GM12878 (cell line): ENCODE results near the gene CNDP1. TPM values are rescaled to one million over a fixed set of nuclear protein-coding genes. Genes with fewer than 3 reads are reported as not detected.
A peak's percentile ranks its signal among the peaks of the same experiment; 100 is the strongest.

Experiments
- ATAC-seq: fragments of 200-7000 bp; cut with Tn5 transposase; 3 replicates; pipeline ENCODE4 v1.9.1; 2020; ENCODE audit warnings: mild to moderate bottlenecking, moderate library complexity
- BruUV-seq: library from RNA; stranded (reverse); fragments of 400-500 nt; replicated peaks from 2 replicates; lab custom pipeline; 2021; lab: Mats Ljungman, UMichigan
- CTCF ChIA-PET: fragments of 300-600 bp; sonication (Branson Sonifier 250); formaldehyde crosslinking; extraction: SDS; loops from one replicate; lab custom pipeline; 2021; ENCODE audit warnings: inconsistent platforms; lab: Yijun Ruan, JAX
- POLR2A ChIA-PET: fragments of 350-600 bp; formaldehyde crosslinking; extraction: SDS; loops from one replicate; lab custom pipeline; 2021; ENCODE audit warnings: inconsistent platforms; lab: Charles Lee
- RAD21 ChIA-PET: fragments of 300-600 bp; sonication (Branson Sonifier 250); formaldehyde crosslinking; loops from one replicate; lab custom pipeline; 2023; ENCODE audit warnings: antibody characterized with exemption; ENCODE audit not compliant: unreplicated experiment; lab: Charles Lee
- SMC1A ChIA-PET: fragments of 300-600 bp; sonication (Branson Sonifier 250); formaldehyde crosslinking; loops from one replicate; lab custom pipeline; 2023; ENCODE audit not compliant: unreplicated experiment, uncharacterized antibody; lab: Charles Lee
- DNase-seq: peaks from one replicate; pipeline ENCODE4 v3.0.0-alpha.2; 2011; ENCODE audit warnings: low read depth, low spot score
- FAIRE-seq: peaks from 3 replicates; lab custom pipeline; 2011; peaks lifted over from hg19 to GRCh38; lab: Jason Lieb, UNC
- H2AFZ ChIP-seq: 2 replicates; pipeline ENCODE4 v1.6.0; 2011; ENCODE audit warnings: low read depth, low read length, control low read depth; ENCODE audit not compliant: control insufficient read depth
- H3K27ac ChIP-seq: 2 replicates; pipeline ENCODE4 v1.5.1; 2011; ENCODE audit warnings: control low read depth; ENCODE audit not compliant: control insufficient read depth, insufficient read depth
- H3K27me3 ChIP-seq, 2 experiments: replicated peaks in 1 of 2; 2 replicates each; pipeline versions ENCODE4 v1.6.0 to v1.6.1; 2011; ENCODE audit warnings: low read length in 1 of 2; ENCODE audit not compliant: control insufficient read depth in 2 of 2, insufficient read depth in 2 of 2
- H3K36me3 ChIP-seq, 2 experiments: 2 replicates each; pipeline ENCODE4 v1.5.1; 2011; ENCODE audit warnings: low read length in 1 of 2; ENCODE audit not compliant: control insufficient read depth in 2 of 2, insufficient read depth in 2 of 2
- H3K4me1 ChIP-seq: 2 replicates; pipeline ENCODE4 v1.6.1; 2011; ENCODE audit warnings: mild to moderate bottlenecking, low read length, moderate library complexity, mixed read lengths; ENCODE audit not compliant: control insufficient read depth, insufficient read depth
- H3K4me2 ChIP-seq: 2 replicates; pipeline ENCODE4 v1.6.0; 2011; ENCODE audit warnings: control low read depth; ENCODE audit not compliant: control insufficient read depth, insufficient read depth
- H3K4me3 ChIP-seq: fragments of 200-600 bp; sonication (generic); 2 replicates; pipeline ENCODE4 v1.5.1; 2016
- H3K79me2 ChIP-seq: 2 replicates; pipeline ENCODE4 v1.6.0; 2011; ENCODE audit warnings: low read length; ENCODE audit not compliant: control insufficient read depth, insufficient read depth
- H3K9ac ChIP-seq: 2 replicates; pipeline ENCODE4 v1.8.0; 2011; ENCODE audit warnings: low read length, control low read depth, mixed read lengths; ENCODE audit not compliant: control insufficient read depth, insufficient read depth
- H3K9me3 ChIP-seq: replicated peaks from 3 replicates; pipeline ENCODE4 v1.5.1; 2011; ENCODE audit warnings: mild to moderate bottlenecking, low read length; ENCODE audit not compliant: control insufficient read depth, insufficient read depth
- H4K20me1 ChIP-seq: 2 replicates; pipeline ENCODE4 v1.6.0; 2011; ENCODE audit not compliant: control insufficient read depth, insufficient read depth
- HDAC6 ChIP-seq: fragments of 200-600 bp; sonication (generic); IDR thresholded peaks from one replicate; pipeline ENCODE4 v1.8.0; 2017; ENCODE audit warnings: antibody characterized with exemption; ENCODE audit not compliant: unreplicated experiment
- KLF5 ChIP-seq: fragments of 450-650 bp; IDR thresholded peaks from 2 replicates; pipeline ENCODE4 v1.6.1; 2014; ENCODE audit warnings: mild to moderate bottlenecking; ENCODE audit not compliant: partially characterized antibody
- MEF2A ChIP-seq: IDR thresholded peaks from 2 replicates; pipeline ENCODE4 v1.6.1; 2011; ENCODE audit warnings: low read depth, mild to moderate bottlenecking, low read length, moderate library complexity; ENCODE audit not compliant: insufficient read depth
- NFYB ChIP-seq: IDR thresholded peaks from 2 replicates; pipeline ENCODE4 v1.6.1; 2011; ENCODE audit warnings: low read depth, mild to moderate bottlenecking, low read length, improper control_type of control experiment, moderate library complexity; ENCODE audit not compliant: insufficient read depth
- NR2C1 ChIP-seq: fragments of 450-650 bp; IDR thresholded peaks from 2 replicates; pipeline ENCODE4 v1.6.1; 2017; ENCODE audit warnings: antibody characterized with exemption, mild to moderate bottlenecking, moderate library complexity
- POU2F2 ChIP-seq: IDR thresholded peaks from 3 replicates; pipeline ENCODE4 v1.6.1; 2011; ENCODE audit warnings: low read depth, mild to moderate bottlenecking, low read length, borderline replicate concordance
- SP1 ChIP-seq: IDR thresholded peaks from one replicate; pipeline ENCODE4 v1.6.1; 2011; ENCODE audit warnings: low read depth, low read length
- TCF3 ChIP-seq: IDR thresholded peaks from 2 replicates; pipeline ENCODE4 v1.6.1; 2012; ENCODE audit warnings: low read depth, mild to moderate bottlenecking, low read length, borderline replicate concordance; ENCODE audit not compliant: insufficient read depth
- ZNF592 ChIP-seq: fragments of 450-650 bp; IDR thresholded peaks from 2 replicates; pipeline ENCODE4 v1.6.1; 2017; ENCODE audit warnings: mild to moderate bottlenecking, moderate library complexity
- ZZZ3 ChIP-seq: IDR thresholded peaks from 2 replicates; pipeline ENCODE4 v1.6.1; 2011; ENCODE audit warnings: low read depth; ENCODE audit not compliant: control insufficient read depth, insufficient read length
- WGBS: methylation state at CpG from one replicate; pipeline ENCODE4 v1.1.6; 2016; ENCODE audit warnings: low lambda C conversion rate; ENCODE audit not compliant: insufficient replicate concordance, insufficient coverage; ENCODE audit errors: missing lambda C conversion rate; 5-methylcytosine and 5-hydroxymethylcytosine counted together
- in situ Hi-C: fragments of 300-500 bp; cut with MboI; formaldehyde crosslinking; loops from 9 replicates; pipeline ENCODE4 v1.14.3; 2018; ENCODE audit warnings: mixed read lengths
- intact Hi-C: fragments of 100-400 bp; cut with micrococcal nuclease; formaldehyde crosslinking; loops from one replicate; pipeline ENCODE4 v1.14.2; 2022; ENCODE audit not compliant: unreplicated experiment
- polyA plus RNA-seq, 11 experiments: library from polyadenylated mRNA; depleted of rRNA in 4 of 11; unstranded in 6 of 11; stranded (reverse) in 5 of 11; fragments of >200 nt; fragmentation: Nextera tagmentation in 4 of 11; fragmentation: Illumina TruSeq in 1 of 11; extraction: Ambion mirVana in 4 of 11; extraction: Trizol in 1 of 11; gene quantifications; 1 replicate in 1 of 11; 2 replicates in 10 of 11; pipeline versions ENCODE4 v1.2.1 to v1.2.3, GENCODE V29; 2011 to 2016; ENCODE audit warnings: inconsistent platforms in 2 of 11, missing spikeins in 2 of 11, low read depth in 1 of 11
- total RNA-seq, 4 experiments: library from RNA; depleted of rRNA in 3 of 4; stranded (reverse); fragments of >200 nt in 3 of 4; fragmentation: Illumina TruSeq in 1 of 4; extraction: Trizol in 1 of 4; gene quantifications; 2 replicates each; pipeline versions ENCODE4 v1.2.1 to v1.2.3, GENCODE V29; 2013 to 2021

The CNDP1 gene
- total and polyA plus RNA-seq, 10 of the 15 experiments (the other 5 are each of a cell fraction or from before 2014, with no cell fraction given) = 0.04 to 0.05 TPM; not detected in 8

GRCh38 chr18:74610860-74611259 is 76.6 kb downstream of the CNDP1 start:
- ChIA-PET RAD21 (no interaction called here), POLR2A (interaction anchor here (0.8 kb wide), 1 partner anchor 14 kb away, joined by 3 read pairs; no protein-coding TSS in a partner anchor), CTCF (no interaction called here), SMC1A (no interaction called here)
- Histone ChIP-seq H2AFZ (no peak overlapping the region), H3K27ac (0 out of 2 replicates have a peak overlapping the region, but pooled peaks have one; percentile 24), H3K9me3 (no peaks in the 10 kb centered on the region), H3K79me2 (no peaks in the 10 kb centered on the region; the same call in 1 of the 2 replicates), H3K36me3 (no peaks in the 10 kb centered on the region), H3K4me2 (no peak overlapping the region), H3K27me3 (no peaks in the 10 kb centered on the region), H3K4me3 (no peak overlapping the region), H3K9ac (no peak overlapping the region), H4K20me1 (no peaks in the 10 kb centered on the region), H3K4me1 (peaks cover 5% of the 10 kb centered on the region; the same call in 1 of the 2 replicates)
- intact Hi-C loops (no loop called here), in situ Hi-C loops (no loop called here)
- FAIRE-seq (no peak), ATAC-seq (no peak), DNase-seq (no peak)
- 58% methylated on average over 1 of the region's 1 CpG for WGBS
- BruUV-seq = no TSS peak
- TF ChIP-seq MEF2A = no peak
- no peak for TF ChIP-seq TCF3
- no peak for TF ChIP-seq ZZZ3
- TF ChIP-seq SP1 = no peak
- TF ChIP-seq HDAC6 = no peak
- TF ChIP-seq KLF5 = no peak
- no peak for TF ChIP-seq ZNF592
- TF ChIP-seq POU2F2 = no peak
- no peak for TF ChIP-seq NR2C1
- no peak for TF ChIP-seq NFYB
